HG03575 (cell line): ENCODE data around the gene LRWD1.
"Not testable (repeated sequence)": the region's sequence is repeated elsewhere in the genome, so short reads cannot be mapped to it uniquely, and the experiment has no call there.

Experiments used
- ATAC-seq: cut with Tn5 transposase; IDR thresholded peaks from one replicate; pipeline ENCODE4 v1.9.1; 2021; ENCODE audit not compliant: unreplicated experiment, insufficient number of reproducible peaks, low FRiP score; ENCODE audit errors: extremely low read depth

LRWD1 gene

DNA sequence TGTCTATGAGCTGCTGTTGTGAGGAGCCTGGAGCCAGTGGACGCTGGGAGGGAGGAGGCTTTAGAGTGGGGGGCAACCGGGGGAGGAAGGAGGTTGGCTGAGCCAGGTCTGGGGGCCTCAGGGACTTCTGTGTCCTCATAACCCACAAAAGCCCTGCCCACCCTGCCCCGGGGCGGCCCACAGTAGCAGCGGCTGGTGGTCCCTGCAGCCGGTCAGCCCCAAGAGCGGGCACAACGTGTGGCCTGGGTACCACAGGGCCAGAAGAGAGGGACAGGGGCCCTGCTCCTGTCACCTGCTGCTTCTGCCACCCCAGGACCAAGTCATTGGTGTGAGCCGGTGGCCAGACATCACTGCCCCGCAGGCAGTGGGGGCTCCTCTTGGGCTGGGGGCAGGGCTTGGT, 17.2 kb downstream of the LRWD1 start:
- ATAC-seq, result not testable (repeated sequence)

DNA sequence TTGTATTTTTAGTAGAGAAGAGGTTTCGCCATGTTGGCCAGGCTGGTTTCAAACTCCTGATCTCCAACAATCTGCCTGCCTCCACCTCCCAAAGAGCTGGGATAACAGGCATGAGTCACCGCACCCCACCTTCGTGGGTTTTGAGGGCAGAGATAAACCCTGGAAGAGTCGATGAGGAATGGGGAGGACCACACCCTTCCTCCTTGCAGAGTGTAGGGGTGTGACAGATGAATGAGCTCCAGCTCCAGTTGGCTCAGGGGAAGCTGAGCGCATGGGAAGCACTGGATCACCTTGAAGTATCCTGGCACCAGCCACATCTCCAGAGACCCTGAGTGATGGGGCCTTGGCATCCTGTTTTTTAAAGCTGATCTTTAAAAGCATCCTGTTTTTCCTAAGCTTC, 19.5 kb downstream of the LRWD1 start:
- ATAC-seq, result not testable (repeated sequence)

DNA sequence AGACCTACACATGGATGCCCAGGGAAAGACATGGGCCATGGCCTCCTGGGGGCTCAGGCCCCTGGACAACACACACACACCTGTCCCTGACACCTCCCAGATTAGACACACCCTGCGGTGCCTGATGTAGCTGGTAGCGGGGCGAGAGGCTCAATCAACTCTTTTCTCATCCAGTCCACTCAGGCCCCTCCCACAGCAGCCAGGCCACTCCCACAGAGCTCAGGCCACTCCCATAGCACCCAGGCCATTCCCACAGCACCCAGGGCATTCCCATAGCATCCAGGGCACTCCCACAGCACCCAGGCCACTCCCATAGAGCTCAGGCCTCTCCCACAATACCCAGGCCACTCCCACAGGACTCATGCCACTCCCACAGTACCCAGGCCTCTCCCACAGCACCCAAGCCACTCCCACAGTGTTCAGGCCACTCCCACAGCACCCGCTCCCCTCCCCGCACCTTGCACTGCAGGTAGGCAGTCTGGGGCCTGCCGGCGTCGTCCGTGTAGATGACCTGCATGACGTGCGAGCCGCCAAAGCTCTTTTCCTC, 25.8 kb downstream of the LRWD1 start:
- ATAC-seq, result not testable (repeated sequence)

DNA sequence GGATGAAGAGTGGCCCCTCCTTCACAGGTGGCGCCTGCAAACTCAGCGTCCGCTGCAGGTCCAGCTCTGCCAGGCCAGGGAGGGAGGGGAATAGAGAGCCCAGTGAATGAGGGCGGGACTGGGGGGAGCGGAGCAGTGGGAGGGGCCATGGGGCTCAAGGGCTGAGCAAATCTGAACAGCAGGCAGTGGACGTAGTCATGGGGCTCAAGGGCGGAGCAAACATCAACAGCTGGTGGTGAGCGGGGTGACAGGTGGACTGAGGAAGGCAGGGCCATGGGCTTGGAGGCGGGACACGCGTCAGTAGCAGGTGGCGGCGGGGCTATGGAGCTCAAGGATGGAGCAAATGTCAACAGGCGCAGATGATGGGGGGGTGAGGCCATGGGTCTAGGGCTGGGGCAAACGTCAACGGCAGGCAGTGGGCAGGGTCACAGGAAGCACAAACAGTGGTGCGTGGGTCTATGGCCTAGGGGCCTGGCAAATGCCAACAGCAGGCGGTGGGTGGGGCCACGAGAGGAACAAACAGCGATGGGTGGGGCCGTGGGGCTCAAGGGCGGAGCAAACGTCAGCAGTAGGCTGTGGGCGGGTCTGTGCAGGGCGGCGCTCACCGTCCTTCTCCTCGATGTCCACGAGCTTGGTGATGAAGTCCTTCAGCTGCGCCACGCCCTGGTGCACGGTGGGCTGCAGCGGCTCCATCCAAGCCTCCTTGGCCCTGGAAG, 28.6 kb downstream of the LRWD1 start:
- ATAC-seq, result not testable (repeated sequence)

DNA sequence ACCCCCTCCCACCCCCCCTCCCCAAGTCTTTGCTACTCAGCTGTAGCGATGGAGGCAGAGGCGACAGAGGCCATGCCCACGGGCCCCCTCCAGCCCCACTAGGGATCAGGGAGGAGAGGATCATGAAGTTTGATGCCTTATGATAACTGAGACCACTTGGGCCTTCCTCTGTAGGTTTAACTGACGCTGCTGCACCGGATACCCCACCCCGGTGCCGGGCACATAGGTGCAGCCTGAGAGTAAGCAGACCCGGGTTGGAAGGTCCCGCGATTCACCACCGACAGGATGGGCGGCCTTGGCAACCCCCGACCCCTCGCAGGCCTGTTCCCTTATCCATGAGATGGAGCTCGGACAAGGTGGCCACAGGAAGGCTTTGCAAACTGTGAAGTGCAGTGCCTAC, 29.2 kb downstream of the LRWD1 start:
- ATAC-seq, result not testable (repeated sequence)

DNA sequence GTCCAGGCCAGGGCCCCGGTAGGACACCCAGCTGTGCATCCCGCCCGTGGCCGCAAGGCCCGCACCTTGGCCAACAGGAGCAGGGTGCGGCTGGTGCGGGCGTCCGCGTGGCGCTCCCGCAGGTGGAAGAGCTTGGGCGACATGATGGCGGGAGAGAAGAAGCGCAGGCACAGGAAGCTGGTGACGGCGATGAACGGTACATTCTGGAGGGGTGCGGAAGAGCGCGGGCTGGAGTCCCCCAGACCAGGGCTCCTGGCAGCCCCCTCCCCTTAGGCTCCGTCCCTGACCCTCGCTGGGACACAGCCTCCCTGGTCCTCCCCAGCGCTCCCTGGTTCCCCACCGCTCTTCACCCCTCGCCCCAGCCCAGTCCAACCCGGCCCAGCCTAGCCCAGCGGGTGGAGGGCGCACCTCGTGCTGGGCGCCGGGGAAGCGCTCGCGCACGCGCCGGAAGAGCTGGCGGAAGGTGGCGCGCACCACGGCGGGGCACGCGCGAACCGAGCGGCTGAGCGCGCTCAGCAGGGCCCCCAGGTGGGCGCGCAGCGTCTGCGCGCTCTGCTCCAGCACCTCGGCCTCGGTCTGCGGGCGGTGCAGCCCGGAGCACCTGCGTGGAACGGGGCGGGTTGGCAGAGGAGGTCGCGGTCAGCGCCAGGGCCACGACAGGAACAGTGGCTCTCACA, 29.8 kb downstream of the LRWD1 start:
- ATAC-seq, result not testable (repeated sequence)

DNA sequence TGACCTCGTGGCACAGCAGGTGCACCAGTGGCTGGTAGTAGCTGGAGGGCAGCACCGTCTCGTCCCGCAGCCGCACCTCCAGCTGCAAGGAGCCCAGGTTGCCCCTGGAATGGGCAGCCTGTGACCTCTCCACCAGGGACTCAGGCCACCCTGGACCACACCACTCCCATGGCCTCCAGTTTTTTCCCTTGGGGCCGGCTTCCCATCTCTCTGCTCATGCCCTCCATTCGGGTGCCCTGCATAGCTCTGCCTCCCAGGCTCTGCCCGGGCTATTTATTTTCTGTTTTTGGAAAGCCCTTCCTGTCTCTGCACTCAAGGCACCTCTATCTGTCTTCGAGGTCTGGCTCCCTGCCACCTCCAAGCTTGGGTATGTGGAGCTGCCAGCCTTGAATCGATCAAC, 32.1 kb downstream of the LRWD1 start:
- not testable (repeated sequence) for ATAC-seq

DNA sequence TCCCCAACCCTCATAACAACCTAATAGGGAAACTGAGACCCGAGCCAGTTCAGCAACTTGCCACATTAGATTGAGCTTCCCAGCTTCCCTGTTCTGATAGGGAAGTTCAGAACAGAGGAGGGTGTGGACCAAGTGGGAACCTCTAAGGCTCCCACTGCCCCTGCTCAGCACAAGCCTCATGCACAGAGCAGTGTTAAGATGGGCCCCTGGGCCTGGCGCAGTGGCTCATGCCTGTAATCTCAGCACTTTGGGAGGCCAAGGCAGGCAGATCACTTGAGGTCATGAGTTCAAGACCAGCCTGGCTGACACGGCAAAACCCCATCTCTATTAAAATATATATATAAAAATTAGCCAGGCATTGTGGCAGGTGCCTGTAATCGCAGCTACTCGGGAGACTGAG, 32.5 kb downstream of the LRWD1 start:
- ATAC-seq, result not testable (repeated sequence)

DNA sequence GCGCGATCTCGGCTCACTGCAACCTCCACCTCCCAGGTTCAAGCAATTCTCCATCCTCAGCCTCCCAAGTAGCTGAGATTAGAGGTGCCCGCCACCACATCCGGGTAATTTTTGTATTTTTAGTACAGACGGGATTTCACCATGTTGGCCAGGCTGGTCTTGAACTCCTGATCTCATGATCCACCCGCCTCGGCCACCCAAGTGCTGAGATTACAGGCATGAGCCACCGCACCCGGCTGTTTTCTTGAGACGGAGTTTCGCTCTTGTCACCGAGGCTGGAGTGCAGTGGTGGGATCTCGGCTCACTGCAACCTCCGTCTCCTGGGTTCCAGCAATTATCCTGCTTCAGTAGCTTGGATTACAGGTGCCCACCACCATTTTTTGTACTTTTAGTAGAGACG, 33.5 kb downstream of the LRWD1 start:
- ATAC-seq, result not testable (repeated sequence)

DNA sequence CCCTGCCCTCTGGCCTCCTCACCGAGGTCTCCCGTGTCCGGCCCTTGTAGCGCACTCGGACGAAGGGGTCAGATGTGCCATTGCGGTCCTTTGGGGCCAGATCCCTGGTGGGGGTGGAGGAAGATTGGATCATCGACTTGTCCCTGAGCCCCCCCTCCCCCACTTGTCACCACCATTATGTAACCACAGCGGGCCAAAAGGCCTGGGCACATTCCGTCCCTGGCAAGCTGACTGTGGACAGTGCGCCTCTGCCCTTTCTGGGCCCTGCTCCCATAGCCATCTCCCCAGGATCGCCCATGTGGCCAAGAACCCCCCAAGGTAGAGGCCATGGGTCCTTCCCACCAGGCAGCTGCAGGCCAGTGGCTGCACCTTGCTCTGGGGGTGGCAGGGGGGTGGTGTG, 38.4 kb downstream of the LRWD1 start:
- ATAC-seq, result not testable (repeated sequence)

DNA sequence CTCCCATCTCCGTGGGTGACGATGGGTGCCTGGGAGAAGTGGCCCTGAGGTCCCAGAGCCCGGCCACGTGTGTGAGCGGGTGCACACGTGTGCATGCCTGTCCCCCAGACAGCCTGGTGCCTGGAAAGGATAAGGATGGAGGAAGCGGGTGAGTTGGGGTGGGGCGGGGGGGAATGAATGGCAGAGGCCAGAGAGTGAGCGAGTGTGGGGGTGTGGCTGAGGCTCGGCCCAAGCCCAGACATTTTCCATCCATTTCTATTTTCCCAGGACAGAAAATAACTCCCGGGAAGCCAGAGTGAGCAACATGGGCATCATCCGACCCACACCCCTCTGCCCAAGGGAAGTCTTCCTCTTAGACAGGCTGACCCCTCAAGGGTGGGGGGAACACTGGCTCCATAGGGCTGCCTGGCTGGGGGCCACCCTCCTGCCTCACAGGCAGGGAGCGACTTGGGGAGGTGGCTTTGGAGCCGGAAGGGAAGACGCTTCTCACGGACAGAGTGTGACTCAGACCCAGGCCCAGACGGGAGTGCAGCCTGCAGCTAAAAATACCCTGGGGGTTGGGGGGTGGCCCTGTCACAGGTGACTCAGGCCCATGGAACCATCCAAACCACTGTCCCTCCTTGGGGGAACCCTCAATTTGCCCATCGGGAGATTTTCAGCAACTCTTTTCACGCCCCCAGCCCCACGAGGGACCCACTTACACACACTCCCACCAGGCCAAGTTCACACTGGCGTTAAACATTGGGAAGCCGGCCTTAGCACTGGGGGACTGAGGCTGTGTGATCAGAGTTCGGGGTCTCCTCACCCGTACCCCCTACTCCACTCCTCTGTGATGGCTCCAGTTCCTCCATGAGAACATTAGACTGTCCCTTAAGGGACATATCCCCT, 40.8 kb downstream of the LRWD1 start:
- not testable (repeated sequence) for ATAC-seq

DNA sequence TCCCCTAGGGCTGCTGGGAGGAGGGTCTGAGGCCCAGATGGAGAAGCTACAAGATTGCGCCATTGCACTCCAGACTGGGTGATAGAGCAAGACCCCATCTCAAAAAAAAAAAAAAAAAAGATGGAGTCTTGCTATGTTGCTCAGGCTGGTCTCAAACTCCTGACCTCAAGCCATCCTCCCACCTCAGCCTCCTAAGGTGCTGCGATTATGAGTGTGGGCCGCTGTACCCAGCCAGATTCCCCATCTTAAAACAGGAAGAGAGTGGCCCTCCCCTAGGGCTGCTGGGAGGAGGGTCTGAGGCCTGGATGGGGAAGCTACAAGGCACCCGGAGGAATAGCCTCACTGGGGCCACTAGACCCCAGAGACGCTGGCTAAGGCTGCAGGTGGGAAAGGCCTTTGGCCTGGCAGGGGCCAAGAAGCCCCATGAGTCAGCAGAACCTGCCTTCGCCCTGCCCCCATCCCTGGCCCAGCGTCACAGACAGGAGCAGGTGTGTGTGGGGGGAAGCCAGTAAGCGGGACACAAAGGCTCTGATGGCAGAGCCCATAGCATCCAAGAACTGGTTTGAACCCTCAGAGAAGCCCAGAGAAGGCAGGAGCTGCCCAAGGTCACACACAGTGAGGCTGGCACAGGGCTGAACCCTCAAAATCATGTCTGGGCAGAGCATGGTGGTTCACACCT, 42.8 kb downstream of the LRWD1 start:
- not testable (repeated sequence) for ATAC-seq

DNA sequence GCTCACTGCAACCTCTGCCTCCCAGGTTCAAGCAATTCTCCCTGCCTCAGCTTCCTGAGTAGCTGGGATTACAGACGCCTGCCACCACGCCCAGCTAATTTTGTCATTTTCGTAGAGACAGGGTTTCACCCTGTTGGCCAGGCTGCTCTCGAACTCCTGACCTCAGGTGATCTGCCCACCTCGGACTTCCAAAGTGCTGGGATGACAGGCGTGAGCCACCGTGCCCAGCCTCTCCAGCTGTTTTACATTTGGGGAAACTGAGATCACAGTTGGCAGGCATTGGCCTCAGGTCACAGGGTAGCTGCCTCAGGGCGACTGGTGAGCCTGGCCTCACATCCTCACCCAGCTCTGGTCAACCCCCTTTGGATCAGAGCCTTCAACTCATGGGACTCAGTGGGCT, 45.8 kb downstream of the LRWD1 start:
- not testable (repeated sequence) for ATAC-seq

DNA sequence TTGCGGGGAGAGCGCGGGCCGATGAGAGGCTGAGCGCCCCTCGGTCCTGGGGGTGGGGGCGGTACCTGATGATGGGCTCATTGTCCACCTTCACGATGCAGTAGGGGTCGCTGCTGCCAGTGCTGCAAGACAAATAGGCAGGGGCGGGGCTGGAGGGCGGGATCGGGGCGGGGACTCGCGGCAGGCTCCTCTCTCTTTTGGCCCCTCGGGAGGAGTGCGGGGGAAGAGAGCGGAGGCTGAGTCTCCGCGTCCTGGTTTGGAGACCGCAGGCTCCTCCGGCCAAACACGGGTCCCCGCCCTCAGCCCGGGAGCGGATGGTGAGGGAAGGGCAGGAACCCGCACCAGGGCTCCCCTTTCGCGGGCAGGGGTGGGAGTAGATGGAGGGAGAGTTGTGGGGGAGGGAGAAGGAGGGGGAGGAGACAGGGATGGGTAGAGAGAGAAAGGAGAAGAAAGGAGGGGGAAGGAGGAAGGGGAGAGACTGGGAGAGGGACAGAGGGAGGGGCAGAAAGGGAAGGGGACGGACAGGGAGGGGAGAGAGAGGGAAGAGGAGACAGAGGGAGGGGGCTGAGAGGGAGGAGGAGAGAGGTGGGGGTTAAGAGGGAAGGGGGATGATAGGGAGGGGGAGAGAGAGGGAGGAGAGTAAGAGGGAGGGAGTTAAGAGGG, 47.2 kb downstream of the LRWD1 start:
- ATAC-seq, result not testable (repeated sequence)

DNA sequence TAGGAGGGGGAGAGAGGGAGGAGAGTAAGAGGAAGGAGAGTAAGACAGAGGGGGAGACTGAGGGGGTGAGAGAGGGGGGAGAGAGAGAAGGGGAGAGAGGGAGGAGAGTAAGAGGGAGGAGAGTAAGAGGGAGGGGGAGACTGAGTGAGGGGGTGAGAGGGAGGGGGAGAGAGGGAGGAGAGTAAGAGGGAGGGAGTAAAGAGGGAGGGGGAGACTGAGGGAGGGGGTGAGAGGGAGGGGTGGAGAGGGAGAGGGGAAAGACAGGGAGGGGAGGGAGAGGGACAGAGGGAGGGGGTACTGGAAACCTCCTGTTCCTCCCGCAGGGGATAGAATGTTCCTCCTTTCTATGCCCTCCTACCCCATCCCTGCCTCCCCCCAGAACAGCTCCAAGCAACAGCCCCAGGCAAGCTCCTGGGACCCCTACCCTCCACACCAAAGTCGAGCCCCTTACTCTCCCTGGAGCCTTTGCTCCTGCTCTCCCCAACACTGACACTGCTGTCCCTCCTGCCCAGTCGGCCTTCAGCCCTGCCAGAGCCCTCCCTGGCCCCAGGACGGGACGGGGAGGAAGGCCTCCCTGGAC, 47.9 kb downstream of the LRWD1 start:
- not testable (repeated sequence) for ATAC-seq

DNA sequence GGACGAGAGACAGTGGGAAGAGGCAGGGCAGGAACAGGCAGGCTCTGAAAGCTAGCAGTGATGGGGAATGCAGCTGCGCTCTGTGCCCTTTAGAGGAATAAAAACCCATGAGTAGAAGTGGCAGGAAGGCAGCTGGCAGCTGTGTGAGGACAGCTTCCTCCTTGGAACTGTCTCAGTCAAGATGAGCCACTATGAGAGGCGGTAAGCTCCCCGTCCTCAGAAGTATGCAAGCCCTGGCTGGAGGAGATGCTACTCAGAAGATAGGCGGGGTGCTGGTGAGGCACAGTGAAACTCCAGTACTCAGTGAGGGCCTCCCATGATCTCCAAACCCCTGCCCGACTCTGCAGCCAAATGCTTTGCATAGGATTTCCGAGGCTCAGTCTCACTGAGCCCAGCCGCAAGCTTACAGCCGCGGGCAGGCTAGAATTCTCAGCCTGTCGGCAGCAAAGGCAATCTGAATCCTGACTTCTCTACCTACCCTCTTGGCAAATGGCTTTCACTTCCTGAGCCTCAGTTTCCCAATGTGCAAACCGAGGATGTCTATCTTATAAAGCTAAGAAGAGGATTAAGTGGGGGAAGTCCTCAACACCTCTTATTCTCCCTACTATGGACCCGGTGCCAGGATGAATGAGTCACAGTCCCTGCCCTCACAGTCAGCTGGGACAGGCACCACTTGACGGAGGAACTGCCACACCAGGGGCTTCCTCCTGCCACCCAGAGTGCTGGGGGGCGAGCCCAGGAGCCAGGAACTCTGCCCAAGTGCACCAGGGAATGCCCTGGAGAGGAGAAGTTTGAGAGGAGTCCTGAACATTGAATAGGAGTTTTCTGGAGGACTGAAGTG, 50.3 kb downstream of the LRWD1 start:
- peak; percentile 54 for ATAC-seq

DNA sequence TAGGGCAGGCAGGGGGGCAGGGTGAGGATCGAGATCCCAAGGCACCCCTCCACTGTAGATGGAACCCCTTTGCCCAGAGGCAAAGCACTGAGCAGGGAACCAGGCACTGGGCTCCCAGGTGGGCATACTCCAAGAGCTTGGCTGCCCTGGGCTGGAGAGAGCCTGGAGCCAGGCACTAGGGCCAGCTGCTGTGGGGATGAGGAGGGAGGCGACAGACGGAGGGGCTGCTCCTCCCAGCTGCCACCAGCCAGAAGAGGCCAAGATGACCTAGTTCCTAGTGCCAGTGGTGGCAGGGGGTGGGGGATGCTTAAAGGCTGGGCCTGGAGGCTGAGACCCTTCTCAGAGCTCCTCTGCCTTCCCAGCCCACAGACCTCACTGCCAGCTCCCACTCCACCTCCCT, 51.1 kb downstream of the LRWD1 start:
- ATAC-seq, result not testable (repeated sequence)
